Measurements from ENCODE around the gene SRPK2.

GRCh38 chr7:105279688-105280007, 109.1 kb downstream of the SRPK2 start:
- no peak for TF ChIP-seq ATF3 (IDR thresholded peaks at IDR 0.05)
- TF ChIP-seq CTCF (IDR thresholded peaks at IDR 0.05; ENCODE audit: low read depth, low read length, missing input control), result no peak
- no peak for TF ChIP-seq RAD21 (IDR thresholded peaks at IDR 0.05)
- TF ChIP-seq JUND (IDR thresholded peaks at IDR 0.05), result no peak
- no peak for TF ChIP-seq FOXA1 (IDR thresholded peaks at IDR 0.05)
- no peak for TF ChIP-seq MAX (IDR thresholded peaks at IDR 0.05)
- no peak for TF ChIP-seq ZBTB33 (IDR thresholded peaks at IDR 0.05)
- TF ChIP-seq GABPA (IDR thresholded peaks at IDR 0.05 in 1 of 2, conservative IDR thresholded peaks at IDR 0.05 in 1 of 2), result no peak
- no peak for TF ChIP-seq HNF4G (IDR thresholded peaks at IDR 0.05)
- TF ChIP-seq REST (IDR thresholded peaks at IDR 0.05), result no peak
- TF ChIP-seq TAF1 (conservative IDR thresholded peaks at IDR 0.05), result no peak
- TF ChIP-seq EGR1 (IDR thresholded peaks at IDR 0.05; ENCODE audit: low read depth in 2 of 2), result no peak
